SIG-M5 (cell line): Measurements from ENCODE around the gene GRIK5.

Experiments used
- DNase-seq: peaks from one replicate; lab custom pipeline; 2025; lab: John Stamatoyannopoulos, UW

GRIK5 gene

GRCh38 chr19:41951686-41952172 is 118.3 kb downstream of the GRIK5 start:
- no peak for DNase-seq
